Upper lobe of left lung (tissue), 4 donors: Measurements from ENCODE around the gene KRT3.

Experiments used
- POLR2A ChIP-seq, 4 donors: fragments of 450-650 bp; IDR thresholded peaks; one replicate each; pipeline ENCODE4 v1.5.1; 2016 to 2017; ENCODE audit warnings: antibody characterized with exemption in 4 of 4, mild to moderate bottlenecking in 2 of 4
- TF ChIP-seq, protein P1 (sequence below), 6 experiments: fragments of 450-650 bp in 4 of 6; fragments of 200-600 bp in 2 of 6; sonication (generic) in 2 of 6; IDR thresholded peaks; one replicate each; pipeline ENCODE4 v1.5.1; 2016 to 2019; ENCODE audit warnings: antibody characterized with exemption in 6 of 6

DNA sequence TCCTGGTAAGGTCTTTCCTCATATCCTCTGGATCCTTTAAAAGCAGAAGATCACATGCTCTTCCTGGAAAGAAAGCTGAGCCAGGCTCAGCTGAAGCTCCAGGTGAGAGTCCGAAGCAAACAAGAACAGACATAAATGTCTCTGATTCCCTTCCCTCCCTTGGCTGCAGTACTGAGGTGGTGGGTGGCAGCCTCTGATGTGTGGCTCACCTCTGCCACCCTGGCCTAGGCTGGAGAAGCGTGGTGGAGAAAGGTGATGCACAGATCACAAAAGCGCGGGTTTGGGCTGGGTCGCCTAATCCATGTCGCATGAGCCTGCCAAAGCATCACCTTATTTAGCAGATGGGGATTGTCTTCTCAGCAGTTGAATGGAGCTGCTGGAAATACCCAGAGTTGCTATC lies 16.0 kb downstream of the KRT3 start:
- no peak for TF ChIP-seq POLR2A (IDR thresholded peaks at IDR 0.05)
- TF ChIP-seq, protein P1, sequence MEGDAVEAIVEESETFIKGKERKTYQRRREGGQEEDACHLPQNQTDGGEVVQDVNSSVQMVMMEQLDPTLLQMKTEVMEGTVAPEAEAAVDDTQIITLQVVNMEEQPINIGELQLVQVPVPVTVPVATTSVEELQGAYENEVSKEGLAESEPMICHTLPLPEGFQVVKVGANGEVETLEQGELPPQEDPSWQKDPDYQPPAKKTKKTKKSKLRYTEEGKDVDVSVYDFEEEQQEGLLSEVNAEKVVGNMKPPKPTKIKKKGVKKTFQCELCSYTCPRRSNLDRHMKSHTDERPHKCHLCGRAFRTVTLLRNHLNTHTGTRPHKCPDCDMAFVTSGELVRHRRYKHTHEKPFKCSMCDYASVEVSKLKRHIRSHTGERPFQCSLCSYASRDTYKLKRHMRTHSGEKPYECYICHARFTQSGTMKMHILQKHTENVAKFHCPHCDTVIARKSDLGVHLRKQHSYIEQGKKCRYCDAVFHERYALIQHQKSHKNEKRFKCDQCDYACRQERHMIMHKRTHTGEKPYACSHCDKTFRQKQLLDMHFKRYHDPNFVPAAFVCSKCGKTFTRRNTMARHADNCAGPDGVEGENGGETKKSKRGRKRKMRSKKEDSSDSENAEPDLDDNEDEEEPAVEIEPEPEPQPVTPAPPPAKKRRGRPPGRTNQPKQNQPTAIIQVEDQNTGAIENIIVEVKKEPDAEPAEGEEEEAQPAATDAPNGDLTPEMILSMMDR (IDR thresholded peaks at IDR 0.05): no peak
